Measurements from ENCODE around the gene WDR86. TPM values are rescaled to one million over a fixed set of nuclear protein-coding genes. Genes with fewer than 3 reads are reported as not detected.

The WDR86 gene
- total RNA-seq, 1 experiment from 2014 or later: 8.1 TPM

- Mint-ChIP-seq H3K27ac (no peak overlapping the region), H3K4me3 (no peak overlapping the region), H3K4me1 (peaks cover 0 to 4% of the 10 kb centered on the region in 2 experiments; a peak in 1 of 4 replicates), H3K27me3 (ENCODE audit: low read depth) (no peaks in the 10 kb centered on the region), H3K36me3 (ENCODE audit: insufficient read depth in 1 of 3, low read depth in 3 of 3) (peaks cover 16 to 80% (median 63%) of the 10 kb centered on the region in 3 experiments; a peak in 6 of 7 replicates), H3K9me3 (no peaks in the 10 kb centered on the region)
- TF ChIP-seq, protein P1, sequence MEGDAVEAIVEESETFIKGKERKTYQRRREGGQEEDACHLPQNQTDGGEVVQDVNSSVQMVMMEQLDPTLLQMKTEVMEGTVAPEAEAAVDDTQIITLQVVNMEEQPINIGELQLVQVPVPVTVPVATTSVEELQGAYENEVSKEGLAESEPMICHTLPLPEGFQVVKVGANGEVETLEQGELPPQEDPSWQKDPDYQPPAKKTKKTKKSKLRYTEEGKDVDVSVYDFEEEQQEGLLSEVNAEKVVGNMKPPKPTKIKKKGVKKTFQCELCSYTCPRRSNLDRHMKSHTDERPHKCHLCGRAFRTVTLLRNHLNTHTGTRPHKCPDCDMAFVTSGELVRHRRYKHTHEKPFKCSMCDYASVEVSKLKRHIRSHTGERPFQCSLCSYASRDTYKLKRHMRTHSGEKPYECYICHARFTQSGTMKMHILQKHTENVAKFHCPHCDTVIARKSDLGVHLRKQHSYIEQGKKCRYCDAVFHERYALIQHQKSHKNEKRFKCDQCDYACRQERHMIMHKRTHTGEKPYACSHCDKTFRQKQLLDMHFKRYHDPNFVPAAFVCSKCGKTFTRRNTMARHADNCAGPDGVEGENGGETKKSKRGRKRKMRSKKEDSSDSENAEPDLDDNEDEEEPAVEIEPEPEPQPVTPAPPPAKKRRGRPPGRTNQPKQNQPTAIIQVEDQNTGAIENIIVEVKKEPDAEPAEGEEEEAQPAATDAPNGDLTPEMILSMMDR (conservative IDR thresholded peaks at IDR 0.05): no peak
- Histone ChIP-seq H3K4me2 (ENCODE audit: insufficient read depth, insufficient read length, low read length) (no peak overlapping the region), H2BK120ac (ENCODE audit: low read depth, low read length, poor library complexity, severe bottlenecking) (no peak overlapping the region), H2BK15ac (ENCODE audit: low read depth, low read length) (no peak overlapping the region), H4K8ac (replicated peaks; ENCODE audit: insufficient read length, low read depth, low read length) (no peak overlapping the region), H4K5ac (ENCODE audit: insufficient read length, low read depth, low read length) (no peak overlapping the region), H3K18ac (ENCODE audit: insufficient read length, low read depth, low read length) (no peak overlapping the region), H2AFZ (ENCODE audit: low read length) (no peak overlapping the region), H2BK5ac (ENCODE audit: insufficient read length, low read length) (no peak overlapping the region), H3K79me2 (ENCODE audit: insufficient read depth, low read length) (no peaks in the 10 kb centered on the region), H3K9ac (ENCODE audit: extremely low read depth, insufficient read length, low read length) (no peak overlapping the region), H3K56ac (ENCODE audit: insufficient read length, low read depth, low read length) (no peak overlapping the region), H3K23me2 (ENCODE audit: insufficient read length, low read depth, low read length, poor library complexity, severe bottlenecking) (no peaks in the 10 kb centered on the region), H2BK12ac (ENCODE audit: insufficient read length, low read depth, low read length) (no peak overlapping the region), H3K23ac (ENCODE audit: insufficient read length, low read depth, low read length) (no peak overlapping the region), H2AK5ac (ENCODE audit: insufficient read length, low read length) (no peak overlapping the region), H4K20me1 (ENCODE audit: control insufficient read depth, insufficient read depth, insufficient read length) (no peaks in the 10 kb centered on the region), H3K4ac (ENCODE audit: low read depth, low read length) (no peak overlapping the region), H4K91ac (ENCODE audit: insufficient read length, low read depth, low read length) (no peak overlapping the region), H3K9me3 (ENCODE audit: control insufficient read depth, low read depth, low read length) (no peaks in the 10 kb centered on the region), H3K27me3 (ENCODE audit: insufficient read depth, low read length) (no peaks in the 10 kb centered on the region), H3K4me1 (ENCODE audit: insufficient read depth, low read length) (no peaks in the 10 kb centered on the region), H3K14ac (ENCODE audit: insufficient read depth, low read length) (no peak overlapping the region), H3K79me1 (ENCODE audit: insufficient read depth, low read depth, low read length, poor library complexity, severe bottlenecking) (no peaks in the 10 kb centered on the region), H2BK20ac (ENCODE audit: low read depth, low read length, poor library complexity, severe bottlenecking) (no peak overlapping the region), H3T11ph (ENCODE audit: low read length) (no peak overlapping the region), H3K27ac (ENCODE audit: insufficient read length, low read depth, low read length) (no peak overlapping the region)
- WGBS (ENCODE audit: extremely low coverage, insufficient read length, low lambda C conversion rate): no CpG with 5 or more reads among the region's 6 CpGs
- DNase-seq: no peak
Observed at GRCh38 chr7:151351967-151352366, 57.9 kb downstream of the WDR86 start.
